ENCODE results near the gene GALNT9. TPM values are rescaled to one million over a fixed set of nuclear protein-coding genes. Genes with fewer than 3 reads are reported as not detected.

Gene GALNT9
- total and polyA plus RNA-seq, 9 donors, result 0.12 to 21.9 (median 1.3) TPM; not detected in 1

GRCh38 chr12:132313182-132313581, 16.2 kb downstream of the GALNT9 start:
- TF ChIP-seq EP300 (IDR thresholded peaks at IDR 0.05) (no peak), POLR2A (IDR thresholded peaks at IDR 0.05) (no peak)
- TF ChIP-seq, protein P1, sequence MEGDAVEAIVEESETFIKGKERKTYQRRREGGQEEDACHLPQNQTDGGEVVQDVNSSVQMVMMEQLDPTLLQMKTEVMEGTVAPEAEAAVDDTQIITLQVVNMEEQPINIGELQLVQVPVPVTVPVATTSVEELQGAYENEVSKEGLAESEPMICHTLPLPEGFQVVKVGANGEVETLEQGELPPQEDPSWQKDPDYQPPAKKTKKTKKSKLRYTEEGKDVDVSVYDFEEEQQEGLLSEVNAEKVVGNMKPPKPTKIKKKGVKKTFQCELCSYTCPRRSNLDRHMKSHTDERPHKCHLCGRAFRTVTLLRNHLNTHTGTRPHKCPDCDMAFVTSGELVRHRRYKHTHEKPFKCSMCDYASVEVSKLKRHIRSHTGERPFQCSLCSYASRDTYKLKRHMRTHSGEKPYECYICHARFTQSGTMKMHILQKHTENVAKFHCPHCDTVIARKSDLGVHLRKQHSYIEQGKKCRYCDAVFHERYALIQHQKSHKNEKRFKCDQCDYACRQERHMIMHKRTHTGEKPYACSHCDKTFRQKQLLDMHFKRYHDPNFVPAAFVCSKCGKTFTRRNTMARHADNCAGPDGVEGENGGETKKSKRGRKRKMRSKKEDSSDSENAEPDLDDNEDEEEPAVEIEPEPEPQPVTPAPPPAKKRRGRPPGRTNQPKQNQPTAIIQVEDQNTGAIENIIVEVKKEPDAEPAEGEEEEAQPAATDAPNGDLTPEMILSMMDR (IDR thresholded peaks at IDR 0.05), result no peak
- intact Hi-C loops (cut with DNase I), result no loop called here
- WGBS, 3 donors, result 86 to 97% (median 94%) methylated on average over 1 of the region's 1 CpG
- no peak for DNase-seq
- Histone ChIP-seq H3K27me3 (no peaks in the 10 kb centered on the region), H3K4me3 (no peak overlapping the region), H3K9me3 (peaks cover 0 to 5% of the 10 kb centered on the region in 2 donors), H3K4me1 (ENCODE audit: insufficient read depth) (no peaks in the 10 kb centered on the region), H3K27ac (no peak overlapping the region), H3K36me3 (no peaks in the 10 kb centered on the region)

GRCh38 chr12:132312516-132312915, 16.9 kb downstream of the GALNT9 start:
- Histone ChIP-seq H3K4me3 (no peak overlapping the region), H3K9me3 (peaks cover 0 to 5% of the 10 kb centered on the region in 2 donors), H3K27me3 (no peaks in the 10 kb centered on the region), H3K36me3 (no peaks in the 10 kb centered on the region), H3K27ac (no peak overlapping the region), H3K4me1 (ENCODE audit: insufficient read depth) (no peaks in the 10 kb centered on the region)
- TF ChIP-seq, protein P1 (IDR thresholded peaks at IDR 0.05), result no peak
- TF ChIP-seq EP300 (IDR thresholded peaks at IDR 0.05) (no peak), POLR2A (IDR thresholded peaks at IDR 0.05) (no peak)
- no peak for DNase-seq
- intact Hi-C loops (cut with DNase I), result no loop called here
- 79 to 92% (median 82%) methylated on average over 4 to 6 of the region's 6 CpGs for WGBS, 3 donors

- intact Hi-C loops (cut with DNase I), result no loop called here
- Histone ChIP-seq H3K27ac (no peak overlapping the region), H3K36me3 (no peaks in the 10 kb centered on the region), H3K27me3 (no peaks in the 10 kb centered on the region), H3K4me1 (ENCODE audit: insufficient read depth) (no peaks in the 10 kb centered on the region), H3K9me3 (peaks cover 0 to 10% of the 10 kb centered on the region in 2 donors), H3K4me3 (no peak overlapping the region)
- WGBS, 3 donors, result 80 to 86% (median 85%) methylated on average over 17 of the region's 17 CpGs
- TF ChIP-seq EP300 (IDR thresholded peaks at IDR 0.05) (no peak), POLR2A (IDR thresholded peaks at IDR 0.05) (no peak)
- TF ChIP-seq, protein P1 (IDR thresholded peaks at IDR 0.05), result no peak
- no peak for DNase-seq
These were observed 18.0 kb downstream of the GALNT9 start for GRCh38 chr12:132311201-132311915.

- DNase-seq, result no peak
- Histone ChIP-seq H3K4me1 (ENCODE audit: insufficient read depth) (no peaks in the 10 kb centered on the region), H3K4me3 (no peak overlapping the region), H3K9me3 (peaks cover 0 to 10% of the 10 kb centered on the region in 2 donors), H3K36me3 (no peaks in the 10 kb centered on the region), H3K27me3 (no peaks in the 10 kb centered on the region), H3K27ac (no peak overlapping the region)
- TF ChIP-seq POLR2A (IDR thresholded peaks at IDR 0.05) (no peak), EP300 (IDR thresholded peaks at IDR 0.05) (no peak)
- TF ChIP-seq, protein P1 (IDR thresholded peaks at IDR 0.05), result no peak
- intact Hi-C loops (cut with DNase I), result no loop called here
- WGBS, 3 donors, result 43 to 49% (median 49%) methylated on average over 33 of the region's 33 CpGs
These were observed 19.0 kb downstream of the GALNT9 start for GRCh38 chr12:132310181-132311040.

Data from ovary (tissue), 9 donors.